GM19324 (cell line): Measurements from ENCODE around the gene PRR5.

Experiments
- ATAC-seq: cut with Tn5 transposase; IDR thresholded peaks from one replicate; pipeline ENCODE4 v1.9.1; 2021; ENCODE audit warnings: mild to moderate bottlenecking, moderate library complexity; ENCODE audit not compliant: unreplicated experiment, low FRiP score

Gene PRR5

DNA sequence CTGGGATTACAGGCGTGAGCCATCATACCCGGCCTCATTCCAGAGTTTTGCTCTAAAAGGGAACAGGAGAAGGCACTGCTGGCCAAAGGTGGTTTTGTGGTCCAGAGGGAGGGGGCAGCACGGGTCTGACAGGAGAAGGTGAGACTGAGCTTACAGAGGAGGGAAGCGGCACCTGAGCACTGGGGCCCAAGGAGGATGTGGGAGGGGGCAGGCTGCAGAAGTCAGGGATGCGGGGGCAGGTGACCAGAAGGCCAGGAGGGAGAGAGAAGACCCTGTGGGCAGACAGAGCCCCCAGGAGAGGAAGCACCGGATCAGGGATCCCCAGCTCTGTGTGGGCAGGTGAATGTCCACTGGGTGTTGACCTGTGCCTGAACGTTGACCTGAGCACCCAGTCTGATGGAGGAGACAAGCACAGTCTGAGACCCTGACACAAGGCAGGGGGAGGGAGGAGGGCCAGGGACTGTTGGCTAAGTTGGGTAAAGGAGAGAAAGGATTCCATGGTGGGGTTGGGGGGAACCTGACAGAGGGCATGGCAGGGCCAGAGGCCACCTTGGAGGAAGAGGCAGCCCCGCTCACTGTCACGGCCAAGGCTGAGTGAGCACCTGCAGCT is 12.0 kb upstream of the PRR5 start:
- ATAC-seq = no peak

DNA sequence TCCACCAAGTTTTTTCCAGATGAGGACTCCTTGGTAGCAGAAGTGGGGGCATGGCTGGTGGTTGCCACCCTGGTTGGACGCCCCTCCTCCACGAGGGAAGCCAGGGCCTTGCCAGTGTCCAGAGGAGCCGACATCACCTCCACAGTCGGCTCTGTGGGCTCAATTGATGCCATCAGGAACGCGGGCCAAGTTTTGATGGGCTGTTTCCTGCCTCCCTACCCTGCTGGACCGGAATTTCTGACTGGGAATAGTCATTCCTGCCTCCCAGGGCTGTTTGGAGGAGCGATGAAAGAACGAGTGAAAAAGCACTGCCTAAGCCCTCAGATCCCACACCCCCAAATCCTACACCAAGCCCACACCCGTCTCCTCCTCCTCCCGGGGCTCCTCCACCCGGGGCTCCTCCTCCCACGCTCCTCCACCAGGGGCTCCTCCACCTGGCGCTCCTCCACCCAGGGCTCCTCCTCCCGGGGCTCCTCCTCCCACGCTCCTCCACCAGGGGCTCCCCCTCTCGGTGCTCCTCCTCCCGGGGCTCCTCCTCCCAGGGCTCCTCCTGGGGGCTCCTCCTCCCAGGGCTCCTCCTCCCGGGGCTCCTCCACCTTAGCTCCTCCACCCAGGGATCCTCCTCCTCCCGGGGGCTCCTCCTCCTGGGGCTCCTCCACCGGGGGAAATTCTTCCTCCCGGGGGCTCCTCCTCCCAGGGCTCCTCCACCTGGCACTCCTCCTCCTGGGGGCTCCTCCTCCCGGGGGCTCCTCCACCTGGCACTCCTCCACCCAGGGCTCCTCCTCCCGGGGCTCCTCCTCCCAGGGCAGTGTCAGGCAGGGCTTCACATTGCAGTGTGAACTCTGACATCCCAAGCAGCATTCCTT is 10.0 kb upstream of the PRR5 start:
- no peak for ATAC-seq

DNA sequence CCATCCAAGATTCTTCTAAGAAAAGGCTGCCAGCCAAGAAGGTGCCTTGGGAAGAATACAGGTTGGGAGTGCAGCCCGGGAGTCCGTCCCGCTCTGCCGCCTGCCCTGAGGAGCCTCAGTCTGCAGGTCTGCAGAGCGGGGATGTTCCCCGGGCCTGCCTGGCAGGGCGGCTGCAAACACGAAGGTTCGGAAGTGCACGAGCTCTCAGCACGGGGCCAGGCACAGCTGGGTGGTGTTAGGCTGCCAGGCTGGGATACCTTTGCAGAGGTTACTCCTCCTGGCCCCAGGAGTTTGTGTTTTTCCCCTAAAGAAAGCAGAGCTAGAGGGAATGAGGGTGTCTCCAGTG is 9.4 kb upstream of the PRR5 start:
- no peak for ATAC-seq

DNA sequence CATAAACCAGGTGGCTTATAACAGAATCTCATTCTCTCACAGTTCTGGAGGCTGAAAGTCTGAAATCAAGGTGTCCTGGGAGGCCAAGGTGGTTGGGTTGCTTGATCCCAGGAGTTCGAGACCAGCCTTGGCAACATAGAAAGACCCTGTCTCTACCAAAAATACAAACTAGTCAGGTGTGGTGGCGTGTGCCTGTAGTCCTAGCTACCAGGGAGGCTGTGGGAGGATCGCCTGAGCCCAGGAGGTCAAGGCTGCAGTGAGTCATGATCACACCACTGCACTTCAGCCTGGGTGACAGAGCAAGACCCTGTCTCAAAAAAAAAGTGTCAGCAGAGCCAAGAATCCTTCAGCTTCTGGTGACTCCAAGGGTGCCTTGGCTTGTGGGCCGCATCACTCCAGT is 8.9 kb upstream of the PRR5 start:
- no peak for ATAC-seq

DNA sequence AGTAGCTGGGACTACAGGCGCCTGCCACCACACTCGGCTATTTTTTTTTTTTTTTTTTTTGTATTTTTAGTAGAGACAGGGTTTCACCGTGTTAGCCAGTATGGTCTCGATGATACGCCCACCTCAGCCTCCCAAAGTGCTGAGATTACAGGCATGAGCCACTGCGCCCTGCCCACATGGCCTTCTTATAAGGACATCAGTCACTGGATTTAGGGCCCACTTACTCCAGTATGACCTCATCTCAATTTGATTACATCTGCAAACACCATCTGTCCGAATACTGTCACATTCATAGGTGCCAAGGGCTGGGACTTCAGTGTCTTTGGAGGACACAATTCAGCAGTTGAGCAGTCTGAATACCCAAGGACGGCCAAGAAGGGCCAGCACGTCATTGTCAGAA is 8.2 kb upstream of the PRR5 start:
- no peak for ATAC-seq

DNA sequence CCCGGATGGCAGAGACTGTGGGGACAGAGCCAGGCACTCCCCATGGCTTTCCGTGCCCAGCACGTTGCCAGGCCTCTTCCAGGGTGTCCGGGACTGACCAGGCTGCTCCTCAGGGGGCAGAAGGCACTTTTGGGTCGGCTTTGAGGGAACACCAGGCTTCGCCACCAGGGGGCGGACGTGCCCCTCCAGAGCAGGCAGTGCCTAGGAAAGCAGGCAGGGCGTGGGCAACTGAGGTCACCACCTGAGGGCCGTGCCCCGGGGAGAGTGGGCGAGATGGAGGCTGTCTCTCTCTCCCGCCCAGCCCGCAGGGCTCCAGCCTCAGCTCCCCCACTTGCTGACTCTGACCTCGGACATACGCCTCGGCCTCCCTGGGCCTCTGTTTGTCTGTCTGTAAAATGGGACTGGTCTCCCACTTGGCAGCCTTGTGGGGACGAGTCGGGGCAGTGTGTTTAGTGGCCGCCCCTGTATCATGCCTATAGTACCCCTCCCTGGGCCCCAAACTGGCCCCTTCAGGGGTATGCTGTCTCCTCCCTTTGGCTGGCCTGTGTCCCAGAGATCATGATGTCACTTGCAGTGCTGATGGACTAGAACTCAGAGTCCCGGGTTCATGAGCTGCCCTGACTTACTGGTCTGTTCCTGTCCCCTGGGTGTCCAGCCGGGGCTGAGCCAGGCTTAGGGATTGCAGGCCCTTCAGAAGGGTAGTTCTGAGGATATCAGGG is 4.4 kb upstream of the PRR5 start:
- ATAC-seq = no peak

DNA sequence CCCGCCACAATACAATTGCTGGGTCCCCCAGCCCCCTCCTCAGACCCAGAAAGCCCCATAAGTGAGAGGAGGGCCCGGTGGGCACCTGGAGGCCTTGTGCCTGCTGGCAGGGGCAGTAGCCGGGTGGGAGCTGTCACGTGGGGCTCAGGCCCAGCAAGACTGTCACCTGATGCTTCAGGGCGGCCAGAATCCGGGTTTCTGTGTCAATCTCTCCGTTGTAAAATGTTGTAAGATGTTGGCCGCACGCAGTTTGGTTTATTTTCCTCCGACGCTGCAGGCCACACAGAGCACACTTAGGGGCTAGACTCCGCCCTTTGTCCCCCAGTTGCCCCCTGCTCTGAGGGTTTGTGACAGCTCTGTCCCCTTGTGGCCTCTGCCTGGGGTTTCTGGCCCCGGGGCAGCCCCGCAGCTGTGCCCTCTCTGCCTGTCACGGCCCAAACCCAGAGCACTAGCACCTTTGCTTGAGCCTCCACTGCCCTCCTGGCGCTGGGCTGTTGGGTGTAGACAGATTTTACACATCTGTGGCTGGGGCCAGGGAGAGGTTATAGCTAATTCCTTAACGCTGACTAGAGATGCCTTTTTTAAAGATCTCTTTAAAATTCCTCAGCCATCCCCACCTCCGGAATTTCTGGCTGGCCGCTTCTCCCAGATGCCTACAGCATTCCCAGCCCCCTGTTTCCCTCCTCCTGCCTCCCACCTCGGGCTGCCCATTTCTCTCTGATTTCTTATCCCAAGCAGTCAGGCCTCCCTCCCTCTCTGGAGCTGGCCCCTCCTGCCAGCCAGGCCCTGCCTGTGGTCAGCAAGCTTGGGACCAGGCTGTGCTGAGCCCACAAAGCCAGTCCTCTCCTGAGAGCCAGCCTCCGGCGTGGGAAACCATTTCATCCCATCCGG is 3.2 kb upstream of the PRR5 start:
- ATAC-seq = no peak

GRCh38 chr22:44700456-44700855 is 1.5 kb upstream of the PRR5 start:
- no peak for ATAC-seq

- ATAC-seq = no peak
These were observed 715 bp upstream of the PRR5 start for GRCh38 chr22:44701187-44701790.

- peak; percentile 9 for ATAC-seq
These were observed 635 bp downstream of the PRR5 start for GRCh38 chr22:44702479-44703198.

- no peak for ATAC-seq
These were observed 1.4 kb downstream of the PRR5 start for GRCh38 chr22:44703255-44703870.

- no peak for ATAC-seq
These were observed 2.4 kb downstream of the PRR5 start for GRCh38 chr22:44704159-44705021.

GRCh38 chr22:44705022-44705297 is 3.0 kb downstream of the PRR5 start:
- no peak for ATAC-seq

- no peak for ATAC-seq
These were observed 4.5 kb downstream of the PRR5 start for GRCh38 chr22:44706488-44706887.

DNA sequence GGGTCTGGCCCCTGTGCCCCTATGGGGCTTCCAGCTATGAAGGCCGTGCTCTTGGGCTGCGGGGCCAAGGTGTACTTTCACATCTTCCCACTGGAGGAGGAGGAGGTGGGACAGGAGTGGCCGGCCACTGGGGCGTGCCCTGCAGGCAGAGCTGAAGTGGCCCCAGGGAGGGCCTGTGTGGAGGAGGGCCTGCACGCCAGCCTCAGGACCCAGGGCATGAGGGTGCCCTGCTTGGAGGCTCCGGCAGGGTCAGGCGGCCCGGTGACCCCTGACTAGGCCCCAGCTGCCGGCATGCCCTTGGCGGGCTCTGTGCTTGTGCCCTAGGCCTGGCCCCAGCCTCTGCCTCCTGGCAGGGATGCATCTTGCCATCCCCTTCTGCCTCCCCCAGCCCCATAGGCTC is 5.2 kb downstream of the PRR5 start:
- no peak for ATAC-seq

GRCh38 chr22:44707752-44708151 is 5.7 kb downstream of the PRR5 start:
- no peak for ATAC-seq

GRCh38 chr22:44709881-44710392 is 7.9 kb downstream of the PRR5 start:
- ATAC-seq = no peak
